Measurements from ENCODE around the gene RIPOR3. TPM values are rescaled to one million over a fixed set of nuclear protein-coding genes. Genes with fewer than 3 reads are reported as not detected.
A peak's percentile ranks its signal among the peaks of the same experiment; 100 is the strongest.

Gene RIPOR3
- total RNA-seq, 4 donors from 2014 or later, result 8.2 to 51.2 (median 20.5) TPM

DNA sequence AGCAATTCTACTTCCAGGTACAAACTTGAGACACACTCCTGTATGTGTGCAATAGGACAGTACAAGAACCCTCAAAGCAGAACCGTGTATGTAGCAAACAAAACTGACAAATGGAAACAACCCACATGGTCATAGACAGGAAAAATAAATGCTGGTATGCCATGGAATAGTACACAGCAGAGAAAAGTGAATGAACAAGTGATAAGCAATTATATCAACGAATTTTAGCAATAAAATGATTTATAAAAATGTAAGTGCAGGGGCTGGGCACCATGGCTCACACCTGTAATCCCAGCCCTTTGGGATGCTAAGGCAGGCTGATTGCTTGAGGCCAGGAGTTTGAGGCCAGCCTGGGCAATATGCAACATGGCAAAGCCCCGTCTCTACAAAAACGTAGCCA lies 9.3 kb downstream of the RIPOR3 start:
- Histone ChIP-seq H3K27ac (no peak overlapping the region), H3K9me3 (no peaks in the 10 kb centered on the region), H3K27me3 (no peaks in the 10 kb centered on the region), H3K4me1 (peaks cover 0 to 26% (median 0%) of the 10 kb centered on the region in 4 donors), H3K4me3 (no peak overlapping the region), H3K36me3 (no peaks in the 10 kb centered on the region)
- no peak for DNase-seq
- TF ChIP-seq POLR2A (IDR thresholded peaks at IDR 0.05), result no peak
- TF ChIP-seq CTCF (IDR thresholded peaks at IDR 0.05), result no peak

DNA sequence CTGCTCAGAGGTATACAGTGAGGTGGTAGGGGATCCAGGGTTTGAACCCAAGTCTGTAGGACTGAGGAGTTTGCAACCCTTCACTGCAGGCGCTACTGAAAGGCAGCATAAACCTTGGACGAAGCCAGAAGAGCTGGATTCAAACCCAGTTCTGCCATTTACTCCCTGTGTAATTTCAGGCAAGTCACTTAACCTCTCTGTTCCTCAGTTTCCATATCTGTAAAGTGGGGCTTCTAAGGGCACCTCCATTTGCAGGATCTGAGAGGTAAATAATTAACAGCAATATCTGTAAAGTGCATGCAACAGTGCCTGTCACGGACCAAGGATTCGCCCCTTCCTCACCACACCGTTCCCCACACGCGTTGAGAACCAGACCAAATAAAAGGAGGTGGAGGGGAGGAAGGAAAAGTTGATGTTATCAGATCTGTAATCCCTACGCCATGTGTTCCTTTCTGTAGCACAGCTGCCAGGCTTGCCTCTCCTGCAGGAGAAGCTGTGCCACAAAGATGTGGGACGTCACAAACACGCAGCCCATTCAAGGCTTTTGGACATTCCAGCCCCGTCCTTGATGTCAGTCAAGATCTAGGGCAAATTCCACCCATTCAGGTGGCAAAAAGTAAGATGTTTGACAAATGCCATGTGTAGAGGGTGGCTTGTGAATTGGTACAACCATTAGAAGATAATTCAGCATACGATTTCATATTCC lies 9.8 kb downstream of the RIPOR3 start:
- Histone ChIP-seq H3K27me3 (no peaks in the 10 kb centered on the region), H3K36me3 (no peaks in the 10 kb centered on the region), H3K27ac (no peak overlapping the region), H3K4me3 (no peak overlapping the region), H3K4me1 (peaks cover 0 to 26% (median 0%) of the 10 kb centered on the region in 4 donors), H3K9me3 (no peaks in the 10 kb centered on the region)
- DNase-seq, result no peak
- TF ChIP-seq POLR2A (IDR thresholded peaks at IDR 0.05) (no peak), CTCF (IDR thresholded peaks at IDR 0.05) (no peak)

DNA sequence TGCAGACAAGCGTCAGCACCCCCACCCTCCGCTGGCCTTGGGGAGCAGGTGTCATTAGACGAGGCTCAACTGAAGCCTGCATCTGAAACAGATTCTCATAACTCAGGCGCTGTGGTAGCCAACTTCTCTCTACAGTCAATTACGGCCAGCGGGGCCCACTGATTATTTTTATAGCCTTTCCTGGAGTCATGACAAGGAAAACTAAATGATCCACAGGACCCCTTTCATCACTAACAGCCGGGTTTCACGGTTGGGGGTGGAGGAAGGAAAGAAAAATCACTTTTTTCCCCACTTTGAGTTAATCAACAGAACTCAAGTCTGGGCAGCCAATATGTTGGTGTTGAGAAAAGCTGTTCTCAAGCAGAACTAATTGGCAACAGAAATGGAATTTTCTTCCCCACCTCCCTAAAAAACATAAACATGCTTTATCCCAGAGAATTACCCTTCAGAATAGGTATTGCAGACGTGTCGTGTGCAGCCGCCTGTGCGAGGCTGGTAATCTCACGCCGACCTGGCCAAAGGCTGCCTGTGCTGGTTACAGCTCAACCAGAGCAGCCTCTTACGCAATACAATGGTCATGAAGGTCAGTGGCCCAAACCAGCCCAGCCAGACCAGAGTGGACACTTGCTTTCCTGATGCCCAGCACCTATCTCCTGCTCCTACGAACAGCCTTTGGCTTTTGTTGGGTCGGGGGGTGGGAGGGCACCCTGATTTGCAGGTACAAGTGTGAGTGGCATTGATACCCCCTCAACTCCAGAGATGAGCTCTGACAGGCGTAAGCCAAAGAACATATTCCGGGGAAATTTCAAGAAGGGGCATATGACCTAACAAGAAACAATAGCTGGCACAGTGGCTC lies 11.0 kb downstream of the RIPOR3 start:
- peak in 2 of 3 donors; percentile 78 to 84 for DNase-seq
- Histone ChIP-seq H3K27me3 (no peaks in the 10 kb centered on the region), H3K4me1 (peaks cover 0 to 26% (median 0%) of the 10 kb centered on the region in 4 donors), H3K9me3 (no peaks in the 10 kb centered on the region), H3K27ac (peak overlapping the region in 3 of 4 donors; percentile 30 to 79 (median 78)), H3K36me3 (no peaks in the 10 kb centered on the region), H3K4me3 (no peak overlapping the region)
- TF ChIP-seq CTCF (IDR thresholded peaks at IDR 0.05) (no peak), POLR2A (IDR thresholded peaks at IDR 0.05) (no peak)

- TF ChIP-seq POLR2A (IDR thresholded peaks at IDR 0.05) (no peak), CTCF (IDR thresholded peaks at IDR 0.05) (no peak)
- H3K36me3 ChIP-seq, result no peaks in the 10 kb centered on the region
- H3K27ac ChIP-seq, result peak overlapping the region in 3 of 4 donors; percentile 30 to 79 (median 78)
- no peaks in the 10 kb centered on the region for H3K9me3 ChIP-seq
- DNase-seq, result no peak
- no peaks in the 10 kb centered on the region for H3K27me3 ChIP-seq
- peaks cover 0 to 26% (median 0%) of the 10 kb centered on the region in 4 donors for H3K4me1 ChIP-seq
- H3K4me3 ChIP-seq, result no peak overlapping the region
Observed at GRCh38 chr20:50679753-50680104, 11.6 kb downstream of the RIPOR3 start.

- TF ChIP-seq CTCF (IDR thresholded peaks at IDR 0.05) (no peak), POLR2A (IDR thresholded peaks at IDR 0.05) (no peak)
- H3K4me3 ChIP-seq, result no peak overlapping the region
- H3K27ac ChIP-seq, result peak overlapping the region in 2 of 4 donors; percentile 69 to 72
- H3K27me3 ChIP-seq, result no peaks in the 10 kb centered on the region
- H3K4me1 ChIP-seq, result peaks cover 0 to 34% (median 0%) of the 10 kb centered on the region in 4 donors
- H3K9me3 ChIP-seq, result no peaks in the 10 kb centered on the region
- DNase-seq, result peak in 2 of 3 donors; percentile 75 to 85
- H3K36me3 ChIP-seq, result no peaks in the 10 kb centered on the region
Observed at GRCh38 chr20:50678169-50678898, 13.0 kb downstream of the RIPOR3 start.
